HepG2 (cell line): ENCODE data around the gene WDR5B. TPM values are rescaled to one million over a fixed set of nuclear protein-coding genes. Genes with fewer than 3 reads are reported as not detected.

Experiments
- ATAC-seq: fragments of 200-7000 bp; cut with Tn5 transposase; 3 replicates; pipeline ENCODE4 v1.9.1; 2020; ENCODE audit warnings: mild to moderate bottlenecking, moderate library complexity
- BruUV-seq: library from RNA; stranded (reverse); fragments of 400-500 nt; replicated peaks from 2 replicates; lab custom pipeline; 2021; lab: Mats Ljungman, UMichigan
- CTCF ChIA-PET: fragments of 300-600 bp; formaldehyde crosslinking; extraction: SDS; loops from one replicate; lab custom pipeline; 2021; ENCODE audit warnings: low total read pairs, inconsistent platforms, low intra/inter-chr PET ratio; lab: Yijun Ruan, JAX
- POLR2A ChIA-PET: fragments of 350-600 bp; sonication (Branson Sonifier 250); formaldehyde crosslinking; loops from one replicate; lab custom pipeline; 2020; ENCODE audit warnings: antibody characterized with exemption, inconsistent platforms; lab: Yijun Ruan, JAX
- DNase-seq: peaks from one replicate; pipeline ENCODE4 v3.0.0-alpha.2; 2015; ENCODE audit warnings: low spot score
- FAIRE-seq: peaks from 3 replicates; lab custom pipeline; 2011; peaks lifted over from hg19 to GRCh38; lab: Jason Lieb, UNC
- H2AFZ ChIP-seq: one replicate; pipeline ENCODE4 v1.6.1; 2011; ENCODE audit warnings: low read length, inconsistent platforms
- H3K27ac ChIP-seq: fragments of 300-600 bp; 3 replicates; pipeline ENCODE4 v1.8.0; 2011; ENCODE audit warnings: mixed run types, mild to moderate bottlenecking, mixed read lengths, low read length, inconsistent platforms; ENCODE audit not compliant: insufficient read depth; ENCODE audit errors: extremely low read length
- H3K27me3 ChIP-seq, 2 experiments: fragments of 200-600 bp in 1 of 2; 2 replicates in 1 of 2; 3 replicates in 1 of 2; pipeline versions ENCODE4 v1.6.0 to v1.8.0; 2011; ENCODE audit warnings: low read length in 2 of 2, mild to moderate bottlenecking in 2 of 2, moderate library complexity in 2 of 2, inconsistent platforms in 1 of 2; ENCODE audit not compliant: insufficient read depth in 2 of 2, control insufficient read depth in 1 of 2
- H3K36me3 ChIP-seq, 2 experiments: fragments of 200-600 bp in 1 of 2; replicated peaks in 1 of 2; 2 replicates in 1 of 2; 3 replicates in 1 of 2; pipeline versions ENCODE4 v1.5.1 to v1.8.0; 2011; ENCODE audit warnings: low read length in 2 of 2, inconsistent platforms in 1 of 2; ENCODE audit not compliant: insufficient read depth in 2 of 2, control insufficient read depth in 1 of 2
- H3K4me1 ChIP-seq: 2 replicates; pipeline ENCODE4 v1.5.1; 2012; ENCODE audit warnings: low read length, inconsistent platforms; ENCODE audit not compliant: insufficient read depth
- H3K4me2 ChIP-seq: 2 replicates; pipeline ENCODE4 v1.6.0; 2011; ENCODE audit warnings: low read depth, low read length, inconsistent platforms
- H3K4me3 ChIP-seq, 3 experiments: fragments of 200-600 bp in 1 of 3; sonication (generic), shearing (Covaris generic) in 1 of 3; replicated peaks in 1 of 3; 2 replicates each; pipeline ENCODE4 v1.5.1; 2011 to 2016; ENCODE audit warnings: low read length in 3 of 3, inconsistent platforms in 2 of 3, low read depth in 2 of 3, mild to moderate bottlenecking in 2 of 3, control low read depth in 1 of 3, mixed read lengths in 1 of 3; ENCODE audit not compliant: insufficient read depth in 1 of 3
- H3K79me2 ChIP-seq: one replicate; pipeline ENCODE4 v1.6.1; 2011; ENCODE audit warnings: low read length, inconsistent platforms; ENCODE audit not compliant: insufficient read depth
- H3K9ac ChIP-seq: 2 replicates; pipeline ENCODE4 v1.6.0; 2011; ENCODE audit warnings: mild to moderate bottlenecking, low read depth, low read length, inconsistent platforms; ENCODE audit not compliant: insufficient read depth
- H3K9me3 ChIP-seq: 2 replicates; pipeline ENCODE4 v1.5.1; 2012; ENCODE audit warnings: mild to moderate bottlenecking, low read length
- H4K20me1 ChIP-seq: 2 replicates; pipeline ENCODE4 v1.6.0; 2011; ENCODE audit warnings: inconsistent platforms, mild to moderate bottlenecking, low read length, moderate library complexity; ENCODE audit not compliant: insufficient read depth
- CHD2 ChIP-seq: IDR thresholded peaks from 2 replicates; pipeline ENCODE4 v1.6.1; 2011; ENCODE audit warnings: low read depth, low read length, improper control_type of control experiment
- GLMP ChIP-seq: sonication (generic); formaldehyde crosslinking; IDR thresholded peaks from 2 replicates; pipeline ENCODE4 v1.9.0; 2021; ENCODE audit warnings: missing genetic modification reagents, mild to moderate bottlenecking, borderline replicate concordance
- NR3C1 ChIP-seq: sonication (generic); formaldehyde crosslinking; IDR thresholded peaks from 2 replicates; pipeline ENCODE4 v1.4.0; 2020; ENCODE audit warnings: missing genetic modification reagents
- TCF12 ChIP-seq, 2 experiments: fragments of 450-650 bp in 1 of 2; sonication (generic) in 1 of 2; formaldehyde crosslinking in 1 of 2; IDR thresholded peaks; 2 replicates each; pipeline versions ENCODE4 v1.6.1 to v1.8.0; 2017 to 2022; ENCODE audit warnings: antibody characterized with exemption in 1 of 2, mild to moderate bottlenecking in 1 of 2, missing genetic modification reagents in 1 of 2, moderate library complexity in 1 of 2
- ZBTB37 ChIP-seq: sonication (generic); formaldehyde crosslinking; IDR thresholded peaks from 2 replicates; pipeline ENCODE4 v1.4.0; 2020; ENCODE audit warnings: mild to moderate bottlenecking, missing genetic modification reagents
- ZBTB4 ChIP-seq: sonication (generic); formaldehyde crosslinking; IDR thresholded peaks from 2 replicates; pipeline ENCODE4 v1.4.0; 2020; ENCODE audit warnings: missing genetic modification reagents, mild to moderate bottlenecking, borderline replicate concordance
- WGBS: methylation state at CpG from one replicate; pipeline ENCODE4 v1.1.6; 2017; ENCODE audit warnings: low lambda C conversion rate; 5-methylcytosine and 5-hydroxymethylcytosine counted together
- in situ Hi-C: cut with HindIII; loops from 2 replicates; pipeline ENCODE4 v1.10.0; 2017; ENCODE audit warnings: low pct_unique_long_range_greater_than_20kb; ENCODE audit not compliant: extremely low pct_ligation_motif_present
- intact Hi-C: fragments of 100-400 bp; cut with micrococcal nuclease; formaldehyde crosslinking; loops from one replicate; pipeline ENCODE4 v1.10.0; 2022; ENCODE audit not compliant: unreplicated experiment
- polyA plus RNA-seq, 8 experiments: library from polyadenylated mRNA; depleted of rRNA in 3 of 8; stranded (reverse) in 7 of 8; unstranded in 1 of 8; fragments of >200 nt; fragmentation: Illumina TruSeq in 4 of 8; extraction: Trizol in 4 of 8; gene quantifications; 2 replicates each; pipeline versions ENCODE4 v1.2.1 to v1.2.3, GENCODE V29; 2011 to 2016; ENCODE audit warnings: low read depth in 4 of 8, missing spikeins in 1 of 8, mixed read lengths in 1 of 8; ENCODE audit not compliant: insufficient read depth in 1 of 8
- total RNA-seq, 5 experiments: library from RNA; depleted of rRNA; stranded (reverse); fragments of >200 nt; fragmentation: Illumina TruSeq; extraction: Trizol; gene quantifications; 2 replicates each; pipeline ENCODE4 v1.2.3, GENCODE V29; 2016; ENCODE audit warnings: low read depth in 1 of 5

Gene WDR5B
- total and polyA plus RNA-seq, 2 of the 13 experiments (the other 11 are each of a cell fraction or from before 2014, with no cell fraction given), result 2.5 to 3.6 TPM

GRCh38 chr3:122398920-122399319 lies 16.9 kb downstream of the WDR5B start:
- in situ Hi-C loops (no loop called here), intact Hi-C loops (no loop called here)
- no peak for DNase-seq
- ChIA-PET CTCF (no interaction called here), POLR2A (no interaction called here)
- peaks cover 4% of the 10 kb centered on the region for H4K20me1 ChIP-seq
- WGBS, result 95% methylated on average over 2 of the region's 2 CpGs
- ATAC-seq, result no peak
- peaks cover 6% of the 10 kb centered on the region for H3K4me1 ChIP-seq
- H3K36me3 ChIP-seq, result peaks cover 0 to 24% of the 10 kb centered on the region in 2 experiments; a peak in 3 of 5 replicates
- H3K9ac ChIP-seq, result no peak overlapping the region
- H3K4me3 ChIP-seq, result no peak overlapping the region
- no peaks in the 10 kb centered on the region for H3K9me3 ChIP-seq
- peaks cover 53% of the 10 kb centered on the region for H3K79me2 ChIP-seq
- no peak overlapping the region for H3K27ac ChIP-seq
- TF ChIP-seq GLMP (no peak), ZBTB37 (CRISPR knock-in tag) (no peak), NR3C1 (CRISPR knock-in tag) (no peak), TCF12 (IDR thresholded peaks at IDR 0.05) (no peak), TCF12 (CRISPR knock-in tag; IDR thresholded peaks at IDR 0.05) (no peak), ZBTB4 (CRISPR knock-in tag) (no peak), CHD2 (no peak)
- no peak for FAIRE-seq
- no peaks in the 10 kb centered on the region for H3K27me3 ChIP-seq
- no TSS peak for BruUV-seq
- H3K4me2 ChIP-seq, result no peak overlapping the region
- H2AFZ ChIP-seq, result no peak overlapping the region
